SU-DHL-6 (cell line): Measurements from ENCODE around the gene ITPK1.

Experiments used
- CTCF ChIP-seq: fragments of 200-600 bp; sonication (generic); IDR thresholded peaks from one replicate; pipeline ENCODE4 v1.5.1; 2017; ENCODE audit warnings: antibody characterized with exemption, mild to moderate bottlenecking, low read length, moderate library complexity; ENCODE audit not compliant: insufficient read depth, poor library complexity, severe bottlenecking
- EZH2phosphoT487 ChIP-seq: fragments of 200-600 bp; sonication (generic), shearing (Covaris generic); conservative IDR thresholded peaks from 2 replicates; pipeline ENCODE4 v1.6.1; 2018; ENCODE audit warnings: mild to moderate bottlenecking, antibody characterized with exemption, low read length, moderate library complexity, mixed read lengths

DNA sequence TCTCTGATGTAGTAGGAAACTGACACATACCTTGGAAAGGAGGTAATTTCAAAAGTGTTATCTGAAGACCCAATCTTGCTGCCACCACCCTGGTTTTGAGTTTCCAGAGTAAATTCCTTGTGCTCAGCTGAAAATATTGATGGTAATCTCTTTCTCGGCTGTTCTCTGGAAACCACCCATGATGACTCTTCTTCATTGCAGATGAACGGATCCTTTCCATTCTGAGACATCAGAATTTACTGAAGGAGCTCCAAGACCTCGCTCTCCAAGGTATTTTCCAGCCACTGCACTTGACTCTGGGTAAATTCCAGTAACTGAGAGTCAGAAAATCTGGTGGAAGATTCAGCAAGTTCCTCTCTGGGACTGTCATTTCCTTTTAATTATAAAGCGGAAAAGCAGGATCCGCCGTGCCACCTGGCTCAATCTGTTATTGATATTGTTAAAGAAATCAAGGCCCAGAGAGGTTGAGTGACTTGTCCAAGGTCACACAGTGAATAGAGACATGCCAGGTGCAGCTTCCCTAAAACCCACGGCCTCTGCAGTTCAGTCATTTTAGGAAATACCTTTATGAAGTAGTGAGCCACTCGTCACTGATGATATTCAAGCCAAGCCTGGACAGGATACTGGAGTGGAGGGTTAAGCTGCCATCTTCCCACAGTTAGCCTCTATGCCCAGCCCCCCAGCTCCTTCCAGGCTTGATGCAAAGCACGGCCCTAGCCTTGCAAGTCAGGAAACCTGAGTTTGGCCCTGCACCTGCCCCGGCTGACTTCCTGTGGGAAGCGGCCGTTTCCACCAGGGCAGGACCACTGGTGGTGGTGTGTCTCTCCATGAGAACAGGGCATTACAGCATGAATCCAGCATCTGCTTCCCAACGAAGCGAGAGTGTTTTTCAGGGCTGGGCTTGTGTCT, 188.1 kb downstream of the ITPK1 start:
- no peak for TF ChIP-seq CTCF
- TF ChIP-seq EZH2phosphoT487, result no peak
